HG02610 (cell line): ENCODE measurements around the gene SUPT4H1.
"Not testable (repeated sequence)": the region's sequence is repeated elsewhere in the genome, so short reads cannot be mapped to it uniquely, and the experiment has no call there.

Experiments used
- ATAC-seq: cut with Tn5 transposase; IDR thresholded peaks from one replicate; pipeline ENCODE4 v1.9.1; 2021; ENCODE audit warnings: mild to moderate bottlenecking, moderate library complexity; ENCODE audit not compliant: unreplicated experiment

SUPT4H1 gene

GRCh38 chr17:58341861-58342475 is 10.0 kb downstream of the SUPT4H1 start:
- no peak for ATAC-seq

GRCh38 chr17:58341136-58341860 is 10.7 kb downstream of the SUPT4H1 start:
- not testable (repeated sequence) for ATAC-seq

DNA sequence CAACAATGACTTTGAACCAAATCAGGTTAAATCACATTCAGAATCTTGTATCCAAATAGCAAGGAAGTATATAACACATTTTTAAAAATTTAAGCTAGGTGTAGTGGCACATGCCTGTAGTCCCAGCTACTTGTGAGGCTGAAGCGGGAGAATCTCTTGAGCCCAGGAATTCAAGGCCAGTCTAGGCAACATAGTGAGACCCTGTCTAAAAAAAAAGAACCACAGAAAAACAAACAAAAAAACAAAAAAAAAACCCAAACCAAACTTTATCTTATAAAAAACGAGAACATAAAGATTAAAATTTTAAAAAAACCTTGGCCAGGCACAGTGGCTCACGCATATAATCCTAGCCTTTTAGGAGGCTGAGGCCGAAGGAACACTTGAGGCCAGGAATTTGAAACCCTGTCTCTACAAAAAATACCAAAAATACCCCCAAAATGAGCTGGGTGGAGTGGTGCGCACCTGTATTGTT is 11.6 kb downstream of the SUPT4H1 start:
- no peak for ATAC-seq

- ATAC-seq, result no peak
Observed at GRCh38 chr17:58339755-58340404, 12.1 kb downstream of the SUPT4H1 start.

- ATAC-seq, result peak; percentile 25
Observed at GRCh38 chr17:58338841-58339754, 12.9 kb downstream of the SUPT4H1 start.

DNA sequence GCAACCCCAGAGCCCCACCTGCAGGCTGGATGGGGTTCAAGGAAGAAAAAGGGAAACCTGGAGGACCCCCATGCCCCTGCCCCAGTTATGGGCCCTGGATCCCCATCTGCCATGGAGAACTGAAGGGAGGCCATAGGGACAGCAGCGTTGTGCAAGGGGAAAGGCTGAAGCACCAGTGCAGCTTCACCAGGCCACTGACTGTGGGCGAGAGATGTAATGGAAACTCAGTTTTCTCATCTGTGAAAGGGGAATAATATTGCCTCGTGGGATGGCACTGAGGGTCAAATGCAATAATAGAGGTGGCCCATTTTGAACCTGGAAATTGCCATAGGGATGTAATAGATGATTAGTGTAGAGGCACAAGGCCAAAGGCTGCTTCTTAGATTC is 13.6 kb downstream of the SUPT4H1 start:
- no peak for ATAC-seq

DNA sequence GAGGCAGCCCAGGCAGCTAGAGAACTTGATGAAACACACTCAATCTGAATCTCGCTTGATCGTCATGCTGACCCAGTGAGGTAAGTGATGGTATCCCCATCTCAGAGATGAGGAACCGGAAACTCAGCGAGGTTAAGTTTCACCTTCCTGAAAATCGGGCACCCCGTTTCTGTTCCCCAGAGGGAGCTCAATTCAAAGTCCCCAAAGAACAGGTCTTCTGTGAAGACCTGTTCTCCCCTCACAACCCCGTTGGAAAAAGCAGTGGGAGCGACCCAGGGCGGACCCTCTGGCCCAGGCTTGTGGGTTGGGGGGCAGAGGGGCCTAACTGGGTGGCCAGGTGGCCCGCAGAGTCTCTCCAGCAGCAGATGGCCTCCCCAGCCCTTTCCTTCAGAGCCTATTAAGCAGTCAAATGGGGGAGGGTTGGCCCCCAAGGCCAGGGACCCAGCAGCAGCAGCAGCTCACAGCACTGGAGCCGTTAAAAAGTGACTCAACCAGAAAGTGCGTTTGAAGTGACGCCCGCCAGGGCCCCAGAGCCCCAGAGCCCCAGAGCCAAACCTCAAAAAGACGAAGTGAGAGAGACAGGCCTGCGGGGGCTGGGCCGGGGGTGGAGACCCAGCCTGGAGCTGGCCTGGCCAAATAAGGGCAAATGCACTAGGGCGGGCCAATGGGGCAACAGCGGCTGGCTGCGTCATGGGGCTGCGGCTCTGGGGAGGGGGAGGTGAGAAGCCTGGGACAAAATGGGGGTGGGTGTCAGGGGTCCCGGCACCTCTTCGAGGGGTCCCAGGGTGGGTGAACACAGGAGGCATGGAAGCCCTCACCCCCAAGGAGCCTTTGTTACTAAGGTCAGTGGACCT is 14.2 kb downstream of the SUPT4H1 start:
- ATAC-seq, result peak; percentile 65

DNA sequence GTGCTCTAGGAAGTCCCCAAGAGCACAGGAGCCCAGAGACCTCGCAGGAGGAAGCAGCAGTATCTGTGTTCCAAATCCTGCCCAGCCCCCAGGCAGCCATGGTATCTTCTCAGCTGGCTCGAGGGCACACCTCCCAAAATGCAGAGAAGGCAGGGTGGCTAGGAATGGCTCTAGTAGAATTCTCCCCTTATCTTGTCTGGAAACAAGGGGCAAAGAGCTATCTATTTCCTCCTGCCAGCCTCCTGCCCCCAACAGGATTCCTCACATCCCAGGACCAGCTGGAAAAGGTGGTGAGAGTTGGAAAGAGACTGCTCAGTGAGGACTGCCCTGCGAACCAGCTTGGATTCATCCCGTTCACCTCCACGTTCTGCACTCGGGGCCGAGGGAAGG is 14.8 kb downstream of the SUPT4H1 start:
- no peak for ATAC-seq

DNA sequence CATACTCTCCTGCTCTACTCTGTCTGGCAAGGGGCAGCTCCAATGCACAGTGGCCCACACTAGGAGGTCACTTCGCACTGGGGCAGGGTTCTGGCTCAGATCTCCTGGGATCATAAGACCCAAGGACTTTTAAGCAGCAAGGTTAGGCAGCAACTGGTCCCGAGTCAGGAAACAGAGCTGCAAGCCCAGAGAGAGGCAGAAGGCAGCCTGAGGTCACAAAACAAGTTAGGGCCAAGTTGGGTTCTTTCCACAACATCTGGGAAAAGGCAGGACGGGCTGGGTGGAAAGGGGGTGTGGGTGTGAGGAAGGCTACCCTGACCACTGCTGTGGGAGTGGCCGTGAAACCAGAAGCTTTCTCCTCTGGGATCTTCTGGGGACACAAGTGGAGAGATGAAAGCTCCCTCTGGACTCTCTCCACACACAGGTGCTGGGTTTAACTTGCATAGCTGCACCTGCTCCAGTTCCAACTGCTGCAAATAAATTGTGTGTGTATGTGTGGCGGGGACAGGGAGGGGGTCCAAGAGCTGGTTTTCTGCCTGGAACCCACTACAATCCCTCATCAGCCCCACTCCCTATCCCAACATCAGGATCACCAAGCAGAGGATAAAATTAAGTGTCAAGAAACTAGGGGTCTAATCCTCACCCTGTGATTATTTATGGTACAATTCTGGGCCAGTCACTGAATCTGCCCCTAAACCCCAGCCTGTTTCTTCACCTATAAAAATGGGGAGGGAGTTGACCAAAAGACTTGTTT is 15.4 kb downstream of the SUPT4H1 start:
- ATAC-seq, result no peak

DNA sequence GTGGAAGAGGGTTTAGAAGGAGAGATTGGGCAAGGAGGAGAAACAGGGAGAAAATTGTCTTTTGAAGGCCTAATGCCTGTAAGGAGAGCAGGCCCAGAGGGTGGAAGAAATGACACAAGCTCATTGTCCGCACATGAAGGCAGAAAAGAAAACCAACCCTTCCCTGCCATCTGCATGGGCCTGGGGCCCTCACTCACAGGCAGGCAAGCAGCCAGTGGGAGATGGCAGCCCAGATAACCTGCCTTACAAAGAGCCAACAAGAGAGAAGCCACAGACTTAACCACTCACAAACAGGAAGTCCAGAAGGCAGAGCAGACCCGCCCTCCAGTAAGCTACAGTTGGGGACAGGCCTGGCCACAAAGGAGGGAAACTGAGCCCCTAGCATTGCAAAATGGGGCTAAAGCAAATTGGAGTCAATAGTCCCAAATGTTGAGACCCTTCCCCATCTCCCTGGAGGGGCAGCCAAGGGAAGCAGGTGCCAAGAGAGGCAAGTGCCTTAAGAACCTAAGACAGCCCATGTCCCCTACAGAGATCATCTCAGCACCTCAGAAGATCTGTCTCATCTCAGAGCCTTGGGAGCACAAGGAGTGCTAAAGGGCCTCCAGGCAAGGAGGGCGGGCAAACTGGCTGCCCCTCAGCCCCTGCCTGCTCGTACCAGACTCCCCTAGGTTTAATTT is 16.1 kb downstream of the SUPT4H1 start:
- no peak for ATAC-seq

GRCh38 chr17:58335061-58335731 is 16.8 kb downstream of the SUPT4H1 start:
- ATAC-seq, result no peak

GRCh38 chr17:58334661-58335060 is 17.3 kb downstream of the SUPT4H1 start:
- ATAC-seq, result no peak

DNA sequence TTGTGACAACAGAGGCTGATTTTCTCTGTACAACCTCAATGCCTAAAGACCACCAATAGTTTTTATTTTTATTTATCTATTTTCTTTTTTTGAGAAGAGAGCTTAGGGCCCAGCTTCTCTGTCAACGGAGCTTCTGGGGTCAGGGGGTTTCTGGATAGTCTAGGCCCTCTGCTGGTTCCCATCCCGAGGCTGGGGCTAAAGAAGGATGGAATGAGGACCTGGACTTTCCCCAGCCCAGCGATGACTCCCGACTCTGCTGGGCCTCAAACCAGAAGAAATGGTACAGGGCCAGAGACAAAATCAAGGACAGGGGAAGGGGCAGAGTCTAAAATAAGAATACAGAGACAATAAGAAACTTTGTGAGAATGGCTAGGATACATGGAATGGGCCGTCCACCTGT is 17.7 kb downstream of the SUPT4H1 start:
- no peak for ATAC-seq

- ATAC-seq, result no peak
Observed at GRCh38 chr17:58333736-58334207, 18.2 kb downstream of the SUPT4H1 start.

- no peak for ATAC-seq
Observed at GRCh38 chr17:58332778-58333735, 18.9 kb downstream of the SUPT4H1 start.

DNA sequence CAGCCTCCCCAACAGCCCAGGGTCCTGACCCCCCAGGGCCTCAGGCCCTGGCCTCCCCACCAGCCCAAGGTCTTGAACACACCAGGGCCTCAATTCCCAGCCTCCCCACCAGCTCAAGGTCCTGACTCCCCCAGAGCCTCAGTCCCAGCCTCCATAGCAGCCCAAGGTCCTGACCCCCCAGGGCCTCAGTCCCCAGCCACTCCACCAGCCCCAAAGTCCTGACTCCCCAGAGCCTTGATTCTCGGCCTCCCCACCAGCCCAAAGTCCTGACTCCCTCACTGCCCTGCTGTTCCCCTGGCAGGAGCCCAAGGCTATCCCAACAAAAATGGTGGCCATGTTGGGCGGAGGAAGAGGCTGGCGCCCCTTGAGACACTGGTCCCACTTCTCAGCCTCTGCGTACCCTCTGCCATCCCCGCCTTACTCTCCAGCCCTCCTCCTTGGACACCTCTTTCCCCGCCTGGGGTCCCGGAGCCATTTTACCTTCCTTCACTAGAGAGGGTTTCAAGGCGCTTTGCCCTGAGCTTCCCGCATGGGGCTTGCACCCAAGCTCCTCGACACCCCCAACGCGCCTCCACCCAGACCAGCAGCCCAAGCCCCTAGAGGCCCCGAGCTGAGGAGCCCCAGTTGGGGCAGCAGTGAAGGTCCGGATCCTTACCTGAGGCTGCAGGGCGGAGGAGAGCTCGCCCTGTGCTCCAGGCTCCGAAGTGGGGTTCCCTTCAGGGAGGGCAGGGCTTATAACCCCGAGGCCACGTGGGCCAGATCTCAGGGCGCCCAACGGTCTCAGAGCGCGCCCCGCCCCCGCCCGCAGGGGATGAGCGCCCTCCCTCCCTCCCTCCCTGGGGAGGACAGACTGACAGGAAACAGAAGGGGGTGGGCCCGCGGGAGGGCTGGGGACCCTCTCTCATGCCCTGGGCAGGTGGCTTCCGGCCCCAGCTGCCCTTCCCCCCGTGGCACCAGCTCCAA is 19.9 kb downstream of the SUPT4H1 start:
- peak; percentile 19 for ATAC-seq
